Bronchus fibroblast of lung (primary cell): ENCODE measurements around the gene LAMTOR4. TPM values are rescaled to one million over a fixed set of nuclear protein-coding genes. Genes with fewer than 3 reads are reported as not detected.

Experiments used
- total RNA-seq: library from RNA; depleted of rRNA; stranded (reverse); fragments of >200 nt; gene quantifications from 2 replicates; pipeline ENCODE4 v1.2.3, GENCODE V29; 2015

Gene LAMTOR4
- 164 and 193 TPM in 2 replicates for total RNA-seq

GRCh38 chr7:100148559-100149328 is at the start of gene LAMTOR4:
Gene LAMTOR4, plus strand, starts transcription at chr7:100148918. Its CDS starts 55 bp downstream, at chr7:100148973.

GRCh38 chr7:100101016-100101862 is 47.5 kb upstream of the LAMTOR4 start, which contains the start of the genes AP4M1 and MCM7:
Gene AP4M1, plus strand, starts transcription at chr7:100101643. Its CDS starts 72 bp downstream, at chr7:100101715.
Gene MCM7, minus strand, starts transcription at chr7:100101397. Its CDS starts 103 bp downstream, at chr7:100101294.

GRCh38 chr7:100119072-100119969 is 29.4 kb upstream of the LAMTOR4 start, which contains the start of the genes CNPY4 and TAF6:
Gene CNPY4, plus strand, starts transcription at chr7:100119634. Its CDS starts 111 bp downstream, at chr7:100119745.
Gene TAF6, minus strand, starts transcription at chr7:100119358. Its CDS starts 5,149 bp downstream, at chr7:100114209.

GRCh38 chr7:100126931-100127865 is 21.5 kb upstream of the LAMTOR4 start, which contains the start of gene MBLAC1:
Gene MBLAC1, plus strand, starts transcription at chr7:100126967. Its CDS starts 429 bp downstream, at chr7:100127396.

GRCh38 chr7:100158229-100159098 is 9.7 kb downstream of the LAMTOR4 start, which contains the start of gene TRAPPC14:
Gene TRAPPC14, minus strand, starts transcription at chr7:100158723. Its CDS starts 224 bp downstream, at chr7:100158499.

GRCh38 chr7:100177045-100178001 is 28.6 kb downstream of the LAMTOR4 start, which contains the start of the genes GPC2 and STAG3:
Gene GPC2, minus strand, starts transcription at chr7:100177381. Its CDS starts 182 bp downstream, at chr7:100177199.
Gene STAG3, plus strand, starts transcription at chr7:100177918. Its CDS starts 2,639 bp downstream, at chr7:100180557.

Other genes with a start within 250 kb of the LAMTOR4 start
- gene TRIM4, start 229.4 kb upstream of the LAMTOR4 start, total RNA-seq: 14.3 and 15.6 TPM in 2 replicates
- not detected in 2 replicates for gene GJC3, start 219.3 kb upstream of the LAMTOR4 start, total RNA-seq
- gene AZGP1, start 172.9 kb upstream of the LAMTOR4 start, total RNA-seq: under 0.01 TPM in 1 of 2 replicates, not detected in the other
- 10.7 and 11.3 TPM in 2 replicates for gene ZKSCAN1, start 133.3 kb upstream of the LAMTOR4 start, total RNA-seq
- 8.2 and 9.9 TPM in 2 replicates for gene ZSCAN21, start 99.1 kb upstream of the LAMTOR4 start, total RNA-seq
- gene ZNF3, start 67.2 kb upstream of the LAMTOR4 start, total RNA-seq: 15.8 and 16.1 TPM in 2 replicates
- gene COPS6, start 59.9 kb upstream of the LAMTOR4 start, total RNA-seq: 79.7 and 107 TPM in 2 replicates
- 204 and 216 TPM in 2 replicates for gene MCM7, start 47.5 kb upstream of the LAMTOR4 start, total RNA-seq
- 20.0 and 20.2 TPM in 2 replicates for gene AP4M1, start 47.3 kb upstream of the LAMTOR4 start, total RNA-seq
- 81.9 and 83.6 TPM in 2 replicates for gene TAF6, start 29.6 kb upstream of the LAMTOR4 start, total RNA-seq
- gene CNPY4, start 29.3 kb upstream of the LAMTOR4 start, total RNA-seq: 16.1 and 18.6 TPM in 2 replicates
- 3.0 and 3.9 TPM in 2 replicates for gene MBLAC1, start 22.0 kb upstream of the LAMTOR4 start, total RNA-seq
- gene TRAPPC14, start 9.8 kb downstream of the LAMTOR4 start, total RNA-seq: 6.6 and 6.7 TPM in 2 replicates
- gene GAL3ST4, start 19.7 kb downstream of the LAMTOR4 start, total RNA-seq: 4.5 and 4.9 TPM in 2 replicates
- 1.8 and 4.9 TPM in 2 replicates for gene GPC2, start 28.5 kb downstream of the LAMTOR4 start, total RNA-seq
- gene STAG3, start 29.0 kb downstream of the LAMTOR4 start, total RNA-seq: 0.84 and 1.8 TPM in 2 replicates
- gene PVRIG, start 71.0 kb downstream of the LAMTOR4 start, total RNA-seq: not detected in 2 replicates
- gene SPDYE3, start 158.8 kb downstream of the LAMTOR4 start, total RNA-seq: not detected in 2 replicates
- gene PILRB, start 209.2 kb downstream of the LAMTOR4 start, total RNA-seq: 9.1 and 10.4 TPM in 2 replicates
- gene PILRA, start 224.6 kb downstream of the LAMTOR4 start, total RNA-seq: under 0.01 TPM in 1 of 2 replicates, not detected in the other